Measurements from ENCODE around the gene SPAG4.

Gene SPAG4, protein sequence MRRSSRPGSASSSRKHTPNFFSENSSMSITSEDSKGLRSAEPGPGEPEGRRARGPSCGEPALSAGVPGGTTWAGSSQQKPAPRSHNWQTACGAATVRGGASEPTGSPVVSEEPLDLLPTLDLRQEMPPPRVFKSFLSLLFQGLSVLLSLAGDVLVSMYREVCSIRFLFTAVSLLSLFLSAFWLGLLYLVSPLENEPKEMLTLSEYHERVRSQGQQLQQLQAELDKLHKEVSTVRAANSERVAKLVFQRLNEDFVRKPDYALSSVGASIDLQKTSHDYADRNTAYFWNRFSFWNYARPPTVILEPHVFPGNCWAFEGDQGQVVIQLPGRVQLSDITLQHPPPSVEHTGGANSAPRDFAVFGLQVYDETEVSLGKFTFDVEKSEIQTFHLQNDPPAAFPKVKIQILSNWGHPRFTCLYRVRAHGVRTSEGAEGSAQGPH

DNA sequence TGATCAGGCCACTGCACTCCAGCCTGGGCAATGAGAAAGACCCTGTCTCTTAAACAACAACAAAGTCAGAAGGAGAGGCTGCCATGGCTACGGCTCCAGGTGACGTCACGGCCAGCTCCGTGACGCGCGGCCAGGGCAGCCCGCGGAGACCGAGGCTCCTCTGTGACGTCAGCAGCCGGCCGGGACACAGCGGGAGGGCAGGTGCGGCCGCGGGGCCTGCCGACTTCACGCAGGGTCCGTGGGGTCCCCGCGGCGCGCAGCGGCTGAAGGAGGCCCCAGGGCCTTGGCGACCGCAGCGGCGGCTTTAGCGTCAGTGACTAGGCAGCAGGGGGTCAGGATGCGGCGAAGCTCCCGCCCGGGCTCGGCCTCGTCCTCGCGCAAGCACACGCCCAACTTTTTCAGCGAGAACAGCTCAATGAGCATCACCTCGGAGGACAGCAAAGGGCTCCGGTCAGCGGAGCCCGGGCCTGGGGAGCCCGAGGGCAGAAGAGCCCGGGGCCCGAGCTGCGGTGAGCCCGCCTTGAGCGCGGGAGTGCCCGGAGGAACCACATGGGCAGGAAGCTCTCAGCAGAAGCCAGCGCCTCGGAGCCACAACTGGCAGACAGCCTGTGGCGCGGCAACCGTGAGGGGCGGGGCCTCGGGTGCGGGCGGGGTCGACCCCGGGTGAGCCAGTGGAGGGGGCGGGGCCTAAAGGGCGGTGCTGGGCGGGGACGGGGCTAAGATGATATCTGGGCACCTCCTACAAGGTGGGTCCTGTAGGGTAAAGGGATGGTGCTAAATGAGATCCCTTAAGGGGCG is at the start of gene SPAG4:
TSS of gene SPAG4 (plus strand) at position 163 of the 798 bp plus-strand sequence. CDS start at position 338, 175 bp downstream.
- peak; percentile 99 for DNase-seq

DNA sequence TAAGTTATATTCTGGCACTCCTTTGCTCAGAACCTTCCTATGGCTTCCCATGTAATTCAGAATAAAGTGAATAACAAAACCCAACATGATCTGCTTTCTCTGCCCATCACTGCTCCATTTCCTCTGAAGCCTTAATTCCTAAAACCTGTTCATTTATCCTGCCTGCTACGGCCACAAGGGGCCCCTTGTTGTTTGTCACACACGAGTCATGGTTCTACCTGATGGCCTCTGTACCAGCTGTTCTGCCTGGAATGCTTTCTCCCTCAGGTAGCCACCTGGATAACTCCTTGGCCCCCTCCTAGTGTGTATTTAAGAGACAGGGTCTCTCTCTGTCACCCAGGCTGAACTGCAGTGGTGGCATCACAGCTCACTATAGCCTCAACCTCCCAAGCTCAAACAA is 47.0 kb upstream of the SPAG4 start:
- no peak for DNase-seq

DNA sequence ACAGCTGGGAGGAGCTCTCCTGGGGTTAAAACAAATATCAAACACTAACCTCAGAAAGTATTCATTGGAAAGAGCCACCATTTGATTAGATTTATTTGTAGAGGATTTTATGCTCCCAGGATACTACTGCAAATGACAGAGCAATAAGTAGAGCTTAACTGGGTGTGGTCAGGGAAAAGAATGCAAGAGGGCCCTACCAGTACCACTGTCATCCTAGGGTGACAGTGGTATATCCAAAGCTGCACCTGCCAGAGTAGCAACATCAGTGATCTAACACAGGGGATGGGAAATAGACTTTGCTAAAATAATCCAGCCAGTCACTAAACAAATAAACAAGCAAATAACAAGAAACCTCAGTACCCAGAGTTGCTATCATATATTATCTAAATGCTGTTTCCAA is 44.1 kb upstream of the SPAG4 start:
- DNase-seq, result no peak

DNA sequence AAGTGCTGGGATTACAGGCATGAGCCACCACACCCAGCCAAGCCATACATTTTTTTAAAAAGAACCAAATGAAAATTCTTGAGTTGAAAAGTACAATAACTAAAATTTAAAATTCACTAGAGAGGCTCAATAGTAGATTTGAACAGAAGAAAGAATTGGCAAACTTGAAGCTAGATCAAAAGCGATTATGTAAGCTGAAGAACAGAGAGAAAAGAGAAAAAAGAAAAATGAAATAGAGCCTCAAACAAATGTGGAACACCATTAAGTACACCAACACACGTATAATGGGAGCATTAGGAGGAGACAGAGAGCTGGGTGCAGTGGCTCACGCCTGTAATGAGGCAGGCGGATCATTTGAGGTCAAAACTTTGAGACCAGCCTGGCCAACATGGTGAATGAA is 42.8 kb upstream of the SPAG4 start:
- no peak for DNase-seq

DNA sequence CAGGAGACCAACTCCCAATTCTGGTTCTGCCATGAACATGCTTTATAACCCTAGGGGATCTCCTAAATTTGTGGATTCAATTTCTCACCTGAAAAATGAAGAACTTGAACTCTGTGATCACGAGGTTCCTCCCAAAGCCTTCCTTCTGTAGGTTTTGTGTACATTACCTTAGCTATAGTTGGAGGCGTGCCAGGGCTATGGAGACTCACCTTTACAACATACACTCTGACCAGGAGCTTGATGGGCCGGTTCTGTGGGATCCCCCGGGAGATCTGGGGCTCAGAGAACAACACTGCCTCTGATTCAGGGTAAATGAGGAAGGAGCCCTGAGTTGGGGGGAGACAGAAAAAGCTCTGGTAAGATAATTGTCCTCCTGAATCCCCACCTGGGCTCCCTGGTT is 39.7 kb upstream of the SPAG4 start:
- DNase-seq, result no peak

DNA sequence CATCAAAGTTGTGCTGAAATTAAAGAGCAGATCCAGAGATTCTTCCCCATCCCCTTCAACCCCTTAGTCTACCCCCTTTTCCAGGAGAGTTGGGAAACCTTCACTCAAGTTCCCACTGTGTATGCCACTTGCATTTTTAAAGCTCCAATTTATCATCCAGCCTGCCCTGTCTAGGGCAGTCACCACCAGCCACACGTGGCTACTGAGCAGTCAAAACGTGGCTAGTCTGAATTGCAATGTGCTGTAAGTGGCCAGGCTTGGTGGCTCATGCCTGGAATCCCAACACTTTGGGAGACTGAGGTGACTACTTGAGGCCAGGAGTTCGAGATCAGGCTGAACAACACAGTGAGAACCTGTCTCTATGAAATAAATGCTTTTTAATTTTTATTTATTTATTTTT is 38.8 kb upstream of the SPAG4 start:
- no peak for DNase-seq

DNA sequence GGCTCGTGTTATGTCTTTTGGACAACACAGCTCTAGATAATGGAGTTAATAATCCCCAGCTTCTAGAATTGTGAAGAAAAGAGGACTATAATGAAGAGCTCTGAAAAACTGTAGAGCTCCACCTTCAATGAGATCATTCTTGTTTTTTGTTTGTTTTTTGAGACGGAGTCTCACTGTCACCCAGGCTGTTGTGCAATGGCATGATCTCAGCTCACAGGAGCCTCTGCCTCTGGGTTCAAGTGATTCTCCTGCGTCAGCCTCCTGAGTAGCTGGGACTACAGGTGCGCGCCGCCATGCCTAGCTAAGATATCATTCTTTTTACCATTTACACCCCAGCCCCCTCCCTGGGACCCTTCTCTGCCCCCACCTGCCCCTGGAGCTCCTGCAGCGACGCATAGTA is 37.2 kb upstream of the SPAG4 start:
- no peak for DNase-seq

DNA sequence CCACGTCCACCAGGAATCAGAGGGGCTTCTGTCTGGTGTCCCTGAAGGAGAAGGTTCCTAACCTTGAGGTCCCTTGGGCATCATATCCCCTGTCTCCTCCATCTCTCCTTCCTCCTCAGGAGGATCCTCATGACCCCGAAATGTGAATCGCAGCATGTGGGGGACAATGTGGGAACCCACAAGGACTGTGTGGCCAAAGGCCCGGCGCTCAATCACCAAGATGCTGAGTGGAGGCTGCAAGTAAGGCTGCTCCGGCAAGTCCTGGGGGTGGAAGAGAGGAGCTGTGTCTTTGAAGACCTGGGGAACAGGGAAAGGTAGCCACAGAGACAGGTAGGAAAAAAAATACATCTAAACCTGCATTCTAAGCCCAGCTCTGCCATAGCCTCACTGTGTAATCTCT is 36.4 kb upstream of the SPAG4 start:
- DNase-seq, result no peak

DNA sequence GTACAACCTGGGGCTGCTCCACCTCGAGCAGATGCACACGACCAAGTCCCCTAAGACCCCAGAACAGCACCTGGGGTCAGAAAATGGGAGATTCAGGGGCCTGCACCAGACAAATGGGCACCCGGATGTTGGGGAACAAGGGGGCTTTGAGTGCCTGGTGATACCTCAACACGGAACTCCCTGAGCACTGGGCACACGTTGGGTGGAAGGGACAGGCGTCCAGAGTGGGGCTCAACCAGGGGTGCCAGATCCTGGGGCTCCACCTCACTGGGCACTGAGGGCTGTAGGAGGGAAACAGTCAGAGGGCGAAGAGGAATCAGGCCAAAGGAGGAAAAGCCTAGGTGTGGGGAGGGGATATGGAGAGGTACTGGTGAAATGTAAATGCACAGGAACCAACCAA is 33.5 kb upstream of the SPAG4 start:
- DNase-seq, result no peak

DNA sequence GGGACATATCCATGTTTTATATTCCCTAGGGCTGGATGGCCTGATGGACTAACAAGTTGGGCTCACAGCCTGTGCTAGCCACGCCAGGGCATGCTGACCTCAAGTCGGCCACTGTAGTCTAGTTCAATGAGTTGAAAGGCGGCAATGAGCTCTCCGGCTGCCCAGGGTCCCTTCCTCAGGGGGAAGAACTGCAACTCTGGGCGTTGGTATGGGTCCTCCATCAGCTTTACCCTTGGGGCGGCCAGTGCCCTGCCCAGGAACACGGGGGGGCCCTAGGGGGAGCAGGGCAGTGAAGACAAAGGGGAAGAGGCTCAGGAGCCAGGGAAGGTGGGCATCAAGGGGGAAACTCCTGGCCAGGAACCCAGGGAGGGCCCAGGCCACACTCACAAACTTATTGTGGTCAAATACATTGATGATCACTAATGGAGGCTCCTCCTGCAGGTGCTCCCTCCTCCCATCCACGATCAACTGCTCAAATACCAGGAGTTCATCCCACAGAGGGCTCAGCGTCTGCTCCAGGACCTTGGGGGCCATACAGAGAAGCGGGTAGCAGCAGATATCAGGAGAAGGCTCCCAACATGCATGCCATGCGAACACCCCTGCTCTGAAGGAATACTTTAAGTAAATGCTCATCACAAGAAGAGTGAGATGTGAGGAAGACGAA is 32.8 kb upstream of the SPAG4 start:
- no peak for DNase-seq

DNA sequence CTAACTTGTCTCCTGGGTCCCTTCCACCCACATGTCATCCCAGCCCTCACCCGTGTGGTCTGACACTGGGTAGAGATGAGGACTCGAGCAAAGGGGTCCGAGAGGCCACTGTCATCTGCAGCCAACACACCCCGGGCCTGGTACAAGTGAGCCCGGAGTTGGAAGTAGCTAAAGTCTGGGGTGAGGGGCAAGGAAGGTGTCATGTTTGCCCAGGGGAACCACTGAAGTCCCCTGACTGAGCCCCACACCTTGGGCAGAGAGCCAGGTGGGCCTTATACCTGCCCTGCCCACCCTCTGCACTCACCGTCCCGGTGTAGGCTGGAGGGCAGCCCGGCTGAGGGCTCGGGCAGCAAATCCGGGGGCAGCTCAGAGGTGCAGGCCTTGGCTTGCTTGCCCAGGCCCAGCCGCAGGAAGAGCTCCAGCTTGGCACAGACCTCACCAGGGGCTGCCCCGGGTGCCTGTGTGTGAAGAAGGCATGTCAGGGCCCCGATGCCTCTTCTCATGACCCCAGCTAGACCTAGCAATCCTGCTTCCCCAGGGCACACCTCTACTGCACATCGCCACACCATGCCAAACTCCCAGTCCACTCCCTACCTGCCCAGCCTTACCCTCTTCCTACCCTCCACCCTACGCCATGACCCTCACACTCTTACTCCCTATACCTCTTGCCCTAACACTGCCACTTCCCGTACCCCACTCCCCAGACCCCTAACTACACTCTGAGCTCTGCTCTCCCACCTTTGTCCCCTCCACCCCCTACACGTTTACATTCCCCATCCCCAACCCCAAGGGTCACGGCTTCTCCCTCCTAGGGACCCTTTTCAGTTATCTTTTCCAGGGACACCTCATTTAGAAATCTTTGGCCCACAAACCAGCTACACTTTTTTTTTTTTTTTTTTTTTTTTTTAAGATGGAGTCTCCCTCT is 31.7 kb upstream of the SPAG4 start:
- DNase-seq, result no peak

DNA sequence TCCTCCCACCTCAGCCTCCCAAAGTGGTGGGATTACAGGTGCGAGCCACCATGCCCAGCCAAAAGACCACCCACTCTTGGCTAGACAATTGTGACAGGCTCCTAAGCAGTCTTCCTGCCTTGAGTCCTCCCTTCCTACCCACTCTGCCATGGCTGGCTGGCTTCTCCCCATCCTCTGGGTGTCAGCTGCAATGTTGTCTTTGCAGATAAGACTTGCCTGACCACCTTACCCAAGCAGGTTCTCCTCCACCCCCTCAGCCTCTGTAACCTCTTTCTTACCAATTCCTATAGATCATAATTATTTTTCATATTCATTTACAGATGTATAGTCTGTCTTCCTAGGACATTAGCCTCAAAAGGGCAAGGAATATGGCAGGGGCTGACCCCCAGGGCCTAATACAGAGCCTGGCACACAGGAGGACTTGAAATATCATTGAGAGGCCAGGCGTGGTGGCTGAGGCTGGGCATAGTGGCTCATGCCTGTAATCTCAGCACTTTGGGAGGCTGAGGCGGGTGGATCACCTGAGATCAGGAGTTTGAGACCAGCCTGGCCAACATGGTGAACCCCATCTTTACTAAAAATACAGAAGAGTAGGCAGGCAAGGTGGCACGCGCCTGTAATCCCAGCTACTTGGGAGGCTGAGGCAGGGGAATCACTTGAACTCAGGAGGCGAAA is 28.7 kb upstream of the SPAG4 start:
- no peak for DNase-seq

DNA sequence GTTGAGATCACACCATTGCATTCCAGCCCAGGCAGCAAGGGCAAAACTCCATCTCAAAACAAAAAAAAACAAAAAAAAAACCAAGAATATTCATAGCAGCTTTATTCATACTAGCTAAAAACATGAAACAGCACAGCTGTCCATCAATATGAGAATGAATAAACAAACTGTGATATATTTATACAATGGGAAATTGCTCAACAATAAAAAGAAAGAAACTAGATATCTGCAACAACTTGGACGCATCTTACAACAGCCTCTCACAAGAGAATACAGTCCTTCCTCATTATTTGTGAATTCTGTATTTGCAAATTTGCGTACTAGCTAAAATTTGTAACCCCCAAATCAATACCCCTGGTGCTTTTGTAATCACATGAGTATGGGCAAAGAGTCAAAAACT is 28.2 kb upstream of the SPAG4 start:
- DNase-seq, result no peak

DNA sequence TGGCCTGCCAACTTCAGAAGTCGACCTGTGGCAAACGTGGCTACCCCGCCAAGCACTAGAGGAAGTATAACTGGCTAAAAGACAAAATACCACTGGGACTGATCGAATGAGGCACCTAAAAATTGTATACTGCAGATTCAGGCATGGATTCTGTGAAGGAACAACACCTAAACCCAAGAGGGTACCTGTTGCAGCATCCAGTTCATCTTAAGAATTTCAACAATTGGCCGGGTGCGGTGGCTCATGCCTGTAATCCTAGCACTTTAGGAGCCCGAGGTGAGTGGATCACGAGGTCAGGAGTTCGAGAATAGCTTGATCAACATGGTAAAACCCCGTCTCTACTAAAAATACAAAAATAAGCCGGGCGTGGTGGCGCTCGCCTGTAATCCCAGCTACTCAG is 27.2 kb upstream of the SPAG4 start:
- DNase-seq, result no peak

DNA sequence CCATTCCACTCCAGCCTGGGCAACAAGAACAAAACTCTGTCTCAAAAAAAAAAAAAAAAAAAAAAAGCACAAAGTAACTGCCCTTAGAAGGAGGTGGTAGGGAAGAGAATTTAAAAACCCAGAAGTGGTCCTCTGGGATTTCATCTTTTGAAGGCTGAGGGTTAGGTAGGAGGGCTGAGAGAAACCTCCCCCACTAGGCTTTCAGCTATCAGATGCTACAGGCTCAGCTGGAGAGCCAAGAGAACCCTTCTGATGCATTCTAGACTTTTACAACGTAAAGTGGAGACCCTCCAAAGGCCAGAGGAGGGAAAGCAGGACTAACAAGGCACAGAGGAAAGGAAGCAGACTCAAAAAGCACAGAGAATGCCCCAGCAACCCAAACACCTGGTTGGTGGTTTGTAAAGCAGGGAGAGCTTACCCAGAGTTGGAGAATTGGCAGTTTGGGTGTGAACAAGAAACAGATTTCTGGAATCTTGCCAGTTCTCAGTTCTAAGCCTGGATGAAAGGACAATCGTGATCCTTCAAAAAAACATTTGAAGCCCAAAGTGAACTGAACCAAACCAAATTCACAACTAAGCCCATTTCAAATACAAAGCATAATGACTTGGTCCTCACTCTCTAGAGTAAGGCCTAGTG is 23.2 kb upstream of the SPAG4 start:
- no peak for DNase-seq

DNA sequence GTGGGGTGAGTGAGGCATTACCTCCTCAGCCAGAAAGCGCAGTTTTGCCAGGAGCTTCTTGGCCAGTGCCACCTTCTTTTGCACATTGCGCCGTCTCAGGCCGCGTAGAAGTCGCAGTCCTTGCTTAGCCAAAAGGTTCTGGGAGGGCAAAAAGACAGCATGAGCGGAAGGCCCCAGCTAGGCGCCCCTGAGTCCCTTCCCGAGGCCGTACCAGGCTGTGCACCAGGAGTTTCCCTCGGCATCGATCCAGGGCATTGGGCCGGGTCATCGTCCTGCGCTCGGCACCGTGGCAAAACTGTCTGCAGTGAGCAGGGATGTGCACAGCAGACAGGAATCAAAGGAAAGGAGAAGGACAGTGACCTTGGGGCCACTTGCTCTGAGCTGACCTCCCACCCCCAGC is 20.2 kb upstream of the SPAG4 start:
- no peak for DNase-seq

DNA sequence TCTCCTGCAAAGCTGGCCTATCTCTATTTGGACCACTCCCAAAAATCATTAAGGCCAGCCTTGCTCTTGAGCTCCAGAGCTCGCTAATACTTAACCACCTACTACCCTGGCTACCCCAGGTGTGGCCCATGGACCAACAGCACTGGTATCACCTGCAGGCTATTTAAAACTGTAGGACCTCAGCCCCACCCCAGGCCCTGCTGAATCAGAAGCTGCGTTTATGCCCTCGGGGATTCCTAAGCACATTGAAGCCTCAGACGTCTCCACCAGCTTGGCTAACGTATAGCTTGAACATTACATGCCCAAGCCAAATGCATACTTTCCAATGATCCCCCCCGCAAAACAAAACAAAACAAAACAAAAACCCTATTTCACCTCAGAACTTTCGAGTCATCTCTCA is 19.7 kb upstream of the SPAG4 start:
- no peak for DNase-seq

DNA sequence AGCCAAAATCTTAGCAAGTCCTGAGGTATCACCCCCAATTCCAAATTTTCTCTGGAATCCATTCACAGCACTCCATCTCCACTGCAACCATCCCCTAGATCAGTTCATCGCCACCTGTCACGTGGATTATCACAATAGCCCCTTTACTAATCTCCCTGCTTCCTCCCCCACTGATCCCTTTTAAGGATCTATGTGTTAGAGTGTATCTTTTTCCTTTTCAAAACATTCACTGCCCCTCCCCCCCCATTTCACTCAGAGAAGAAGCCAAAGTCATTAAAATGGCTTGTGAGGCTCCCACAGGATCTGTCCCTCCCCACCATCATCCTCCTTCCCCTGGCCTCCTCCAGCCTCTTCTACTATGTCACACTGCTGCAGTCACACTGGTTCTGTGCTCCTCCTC is 18.4 kb upstream of the SPAG4 start:
- DNase-seq, result no peak

DNA sequence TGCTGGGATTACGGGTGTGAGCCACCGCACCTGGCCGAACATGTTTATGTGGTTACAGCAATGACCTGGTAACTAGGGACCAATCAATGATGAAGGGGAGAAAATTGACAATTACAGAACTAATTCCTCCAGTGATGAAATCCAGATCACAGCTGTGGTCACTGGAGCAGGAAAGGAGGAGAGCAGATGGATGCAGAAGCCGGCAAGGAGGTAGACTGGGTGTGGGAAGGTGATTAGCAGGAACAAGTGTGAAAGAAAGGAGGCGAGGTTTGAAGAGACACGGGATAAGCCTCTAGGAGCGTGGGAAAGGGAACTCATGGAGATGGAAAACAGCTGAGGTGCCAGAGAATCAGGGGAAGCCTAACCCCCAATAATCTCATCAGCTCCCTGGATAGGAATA is 17.2 kb upstream of the SPAG4 start:
- no peak for DNase-seq

DNA sequence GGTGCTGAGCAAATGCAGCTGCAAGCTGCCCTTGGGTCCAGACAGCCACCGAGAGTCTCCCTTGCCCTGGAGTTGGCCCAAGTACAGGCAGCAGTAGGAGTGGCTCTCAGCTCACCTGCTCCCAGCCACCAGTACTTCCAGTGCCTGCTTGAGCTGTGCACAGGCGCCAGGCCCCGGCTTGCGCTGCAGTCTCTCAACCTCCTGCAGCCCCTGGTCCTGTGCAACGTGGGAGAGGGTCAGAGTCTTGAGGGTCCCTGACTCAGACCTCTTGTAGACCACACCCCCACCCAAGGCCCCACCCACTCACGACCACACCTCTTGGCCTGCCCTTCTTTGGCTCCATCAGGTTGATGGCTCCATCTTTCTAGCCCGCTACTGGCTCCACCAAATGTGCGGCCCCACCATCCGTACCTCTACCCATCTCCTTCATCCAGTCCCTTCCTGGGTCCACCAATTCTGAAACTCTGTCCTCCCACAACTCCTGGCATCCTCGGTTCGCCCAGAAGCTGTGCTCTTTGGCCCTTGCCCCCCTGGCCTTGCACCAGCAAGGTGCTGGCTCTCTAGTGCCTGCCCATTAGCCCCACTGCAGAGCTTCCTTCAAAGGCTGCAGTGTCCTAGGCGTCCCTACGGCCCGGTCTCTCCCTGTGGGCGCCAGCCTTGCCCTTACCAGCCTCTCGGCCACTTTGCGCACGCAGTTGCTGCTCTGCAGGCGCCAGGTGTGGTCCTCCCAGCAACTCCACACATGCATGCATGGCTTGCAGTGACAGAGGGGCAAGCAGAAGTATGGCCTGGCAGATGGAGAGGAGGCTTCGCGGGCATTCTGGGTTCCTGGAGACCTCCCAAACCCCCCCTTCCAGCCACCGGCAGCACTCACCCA is 16.5 kb upstream of the SPAG4 start:
- DNase-seq, result no peak

DNA sequence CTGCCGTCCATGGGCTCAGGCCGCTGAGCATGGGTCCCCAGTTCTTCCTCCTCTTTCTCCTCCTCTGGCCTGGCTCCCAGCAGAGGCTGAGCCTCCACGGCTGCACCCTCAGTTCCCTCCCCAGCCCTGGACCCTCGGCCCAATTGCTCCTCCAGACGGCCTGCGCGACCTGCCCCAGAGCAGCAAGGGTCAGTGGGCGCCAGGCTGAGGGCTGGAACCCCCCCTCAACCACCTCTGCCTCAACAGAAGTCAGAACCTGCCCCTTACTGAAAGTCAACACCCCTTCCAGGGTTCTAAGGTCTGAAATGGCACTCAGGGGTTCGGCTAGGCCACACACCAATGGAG is 15.9 kb upstream of the SPAG4 start:
- no peak for DNase-seq
